ENCODE measurements around the gene MGAT3.

GRCh38 chr22:39443398-39443797 is 13.4 kb upstream of the MGAT3 start:
- TF ChIP-seq REST (IDR thresholded peaks at IDR 0.05; ENCODE audit: insufficient read depth in 1 of 2, low read depth in 2 of 2, low read length in 1 of 2) (no peak), CTCF (IDR thresholded peaks at IDR 0.05) (no peak)
